HG03039 (cell line): ENCODE data around the gene OR2T3.
"Not testable (repeated sequence)": the region's sequence is repeated elsewhere in the genome, so short reads cannot be mapped to it uniquely, and the experiment has no call there.

Experiments used
- ATAC-seq: cut with Tn5 transposase; IDR thresholded peaks from one replicate; pipeline ENCODE4 v1.9.1; 2021; ENCODE audit warnings: mild to moderate bottlenecking, moderate library complexity; ENCODE audit not compliant: unreplicated experiment

OR2T3 gene, protein sequence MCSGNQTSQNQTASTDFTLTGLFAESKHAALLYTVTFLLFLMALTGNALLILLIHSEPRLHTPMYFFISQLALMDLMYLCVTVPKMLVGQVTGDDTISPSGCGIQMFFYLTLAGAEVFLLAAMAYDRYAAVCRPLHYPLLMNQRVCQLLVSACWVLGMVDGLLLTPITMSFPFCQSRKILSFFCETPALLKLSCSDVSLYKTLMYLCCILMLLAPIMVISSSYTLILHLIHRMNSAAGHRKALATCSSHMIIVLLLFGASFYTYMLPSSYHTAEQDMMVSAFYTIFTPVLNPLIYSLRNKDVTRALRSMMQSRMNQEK

DNA sequence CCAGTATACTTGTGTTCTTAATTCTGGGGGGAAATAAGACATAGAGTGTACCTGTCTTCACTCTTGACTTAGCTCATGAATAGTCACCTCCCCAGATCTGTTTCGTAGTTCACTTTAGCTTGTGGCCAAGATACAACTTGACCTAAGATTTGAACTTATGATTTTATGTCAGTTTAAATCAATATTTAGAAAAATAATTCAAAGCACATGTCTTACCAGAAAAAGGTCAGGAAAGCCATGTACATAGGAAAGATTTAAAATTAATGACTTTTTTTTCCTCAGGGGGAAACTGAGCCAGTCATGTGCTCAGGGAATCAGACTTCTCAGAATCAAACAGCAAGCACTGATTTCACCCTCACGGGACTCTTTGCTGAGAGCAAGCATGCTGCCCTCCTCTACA lies at the start of gene OR2T3:
Gene OR2T3, plus strand, starts transcription at position 301 of the 400 bp plus-strand sequence. Its CDS starts 0 bp downstream, at position 301.
- not testable (repeated sequence) for ATAC-seq

DNA sequence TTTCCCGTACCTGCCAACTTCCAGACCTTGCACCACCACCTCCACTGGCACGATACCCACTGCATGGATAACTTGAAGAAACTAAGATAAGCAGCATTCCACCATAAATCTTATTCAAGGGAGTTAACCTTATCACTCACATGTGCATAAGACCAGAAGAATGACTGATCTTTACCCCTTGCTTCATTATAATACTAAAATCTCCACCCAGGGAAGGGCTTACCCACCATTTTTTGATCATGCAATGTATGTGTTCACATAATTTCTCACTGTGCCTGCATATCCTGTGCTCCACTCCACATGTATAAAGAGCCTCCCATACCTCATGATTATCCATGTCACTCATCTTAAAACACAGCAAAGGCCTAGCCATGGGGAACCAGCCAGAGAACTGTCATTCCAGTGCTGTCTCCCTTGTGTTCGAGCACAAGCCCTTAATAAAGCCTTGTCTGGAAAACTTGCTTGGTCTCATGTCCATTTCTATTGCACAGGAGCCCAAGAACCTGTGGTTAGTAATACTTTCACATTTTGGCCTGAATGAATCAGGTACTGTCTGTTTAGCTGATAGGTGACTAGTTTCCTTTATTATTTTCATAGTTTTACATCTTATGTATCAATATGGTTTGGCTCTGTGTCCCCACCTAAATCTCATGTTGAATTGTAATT lies 45.5 kb upstream of the OR2T3 start:
- peak; percentile 41 for ATAC-seq

DNA sequence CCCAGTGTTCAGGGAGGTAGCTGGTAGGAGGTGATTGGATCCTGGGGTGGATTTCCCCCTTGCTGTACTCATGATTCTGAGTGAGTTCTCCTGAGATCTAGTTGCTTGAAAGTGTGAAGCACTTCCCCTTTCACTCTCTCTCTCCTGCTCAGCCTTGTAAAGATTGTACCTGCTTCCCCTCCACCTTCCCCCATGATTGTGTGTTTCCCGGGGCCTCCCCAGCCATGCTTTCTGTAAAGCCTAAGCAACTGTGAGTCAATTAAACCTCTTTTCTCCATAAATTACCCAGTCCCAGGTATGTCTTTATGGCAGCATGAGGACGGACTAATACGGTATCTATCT lies 45.0 kb upstream of the OR2T3 start:
- ATAC-seq, result peak; percentile 92

- not testable (repeated sequence) for ATAC-seq
Measured at GRCh38 chr1:248431683-248432082, 41.5 kb upstream of the OR2T3 start.

DNA sequence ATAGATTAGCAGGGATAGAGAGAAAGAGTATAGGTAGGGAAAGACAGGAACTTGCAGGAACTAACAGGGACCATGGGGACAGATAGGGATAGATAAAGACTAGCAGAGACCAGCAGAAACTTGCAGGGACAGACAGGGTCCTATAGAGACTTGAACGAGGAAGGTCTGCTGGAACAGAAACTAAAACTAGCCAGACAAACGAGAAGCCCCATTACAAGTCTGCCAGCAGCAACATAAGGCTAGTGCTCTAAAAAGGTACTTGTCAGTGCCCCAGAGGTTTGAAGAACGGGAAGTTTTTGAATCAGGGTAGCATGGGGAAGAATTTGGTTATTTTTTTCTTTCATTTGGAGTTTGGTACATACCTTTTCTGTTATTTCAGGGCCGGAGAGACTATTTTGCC lies 41.0 kb upstream of the OR2T3 start:
- not testable (repeated sequence) for ATAC-seq

- ATAC-seq, result not testable (repeated sequence)
Measured at GRCh38 chr1:248433811-248434415, 39.2 kb upstream of the OR2T3 start.

GRCh38 chr1:248434913-248435312 lies 38.2 kb upstream of the OR2T3 start:
- not testable (repeated sequence) for ATAC-seq

GRCh38 chr1:248436303-248436702 lies 36.8 kb upstream of the OR2T3 start:
- not testable (repeated sequence) for ATAC-seq

DNA sequence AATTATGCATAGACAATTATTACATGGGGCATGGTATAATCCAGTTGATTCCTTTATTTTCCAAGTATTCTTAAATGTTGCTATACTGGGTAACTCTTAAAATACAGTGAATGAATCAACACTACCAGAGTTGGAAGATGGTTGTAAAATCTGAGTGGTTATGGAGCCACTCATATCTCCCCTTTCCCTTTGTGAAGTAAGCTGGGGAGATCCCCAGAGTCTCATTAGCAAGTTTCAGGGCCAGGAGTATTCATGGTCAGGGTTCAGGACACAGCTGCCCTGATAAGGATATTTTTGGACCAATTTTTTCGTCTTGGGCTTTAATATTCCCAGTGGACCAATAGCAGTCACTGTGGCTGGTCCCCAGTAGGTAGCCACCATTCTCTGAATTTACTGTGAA lies 34.5 kb upstream of the OR2T3 start:
- peak; percentile 50 for ATAC-seq

DNA sequence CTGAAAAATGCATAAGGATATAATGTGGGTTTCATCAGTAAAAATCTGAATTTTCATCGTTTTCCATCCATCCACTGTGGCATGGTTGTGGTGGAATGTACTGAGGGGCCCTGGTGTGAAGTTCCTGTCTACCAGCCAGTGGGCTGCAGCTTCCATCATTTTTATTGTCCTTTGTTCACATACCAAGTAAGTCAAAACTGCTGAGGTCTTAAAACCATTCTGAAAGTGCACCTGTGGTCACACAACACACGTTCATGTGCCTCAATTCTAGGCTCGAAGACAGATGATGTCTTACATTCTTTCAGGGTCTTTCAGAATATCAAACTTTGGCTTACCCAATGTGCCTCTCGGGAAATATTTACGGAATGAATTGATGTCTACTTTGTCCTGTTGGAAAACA lies 33.9 kb upstream of the OR2T3 start:
- ATAC-seq, result not testable (repeated sequence)

- not testable (repeated sequence) for ATAC-seq
Measured at GRCh38 chr1:248442500-248443277, 30.5 kb upstream of the OR2T3 start.

DNA sequence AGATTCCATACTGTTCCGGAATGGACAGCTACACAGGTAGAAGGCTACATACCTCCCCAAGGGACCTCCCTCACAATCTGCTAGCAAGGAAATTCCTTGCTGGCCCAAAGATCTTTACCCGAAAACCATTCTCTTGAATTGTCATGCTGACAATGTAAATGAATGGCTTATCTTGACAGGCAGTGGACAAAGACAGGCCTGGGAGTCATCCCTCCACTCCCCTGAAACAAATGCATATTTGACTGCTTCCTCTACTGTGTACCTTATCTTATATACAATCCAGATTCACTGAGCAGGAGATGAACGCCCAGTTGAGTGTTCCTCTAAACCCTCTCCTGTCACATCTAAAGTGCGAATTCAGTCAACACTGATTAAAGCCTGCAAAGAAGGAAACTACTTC lies 28.5 kb upstream of the OR2T3 start:
- ATAC-seq, result not testable (repeated sequence)

DNA sequence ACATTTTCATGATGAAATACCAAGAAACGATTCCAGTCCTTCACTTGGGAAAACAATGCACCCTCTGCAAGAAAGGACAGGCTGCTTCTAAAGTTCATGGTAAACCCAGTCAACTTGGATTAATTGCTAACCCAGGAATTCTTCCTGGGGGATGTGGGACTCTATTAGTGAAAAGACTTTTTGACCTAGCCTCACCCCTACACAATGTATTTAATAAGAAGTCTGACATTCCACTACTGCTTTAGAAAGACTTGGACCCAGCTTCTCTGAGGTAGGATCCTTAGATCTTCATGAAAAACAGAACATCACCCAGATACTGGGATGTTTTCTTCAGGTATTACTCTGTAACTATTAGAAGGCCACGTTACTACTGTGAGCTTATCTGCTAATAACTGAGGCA lies 27.8 kb upstream of the OR2T3 start, which contains the start of gene OR2T2:
Gene OR2T2, plus strand, starts transcription at position 239 of the 400 bp plus-strand sequence. CDS start 7,161 bp downstream, outside the sequence.
- ATAC-seq, result not testable (repeated sequence)

DNA sequence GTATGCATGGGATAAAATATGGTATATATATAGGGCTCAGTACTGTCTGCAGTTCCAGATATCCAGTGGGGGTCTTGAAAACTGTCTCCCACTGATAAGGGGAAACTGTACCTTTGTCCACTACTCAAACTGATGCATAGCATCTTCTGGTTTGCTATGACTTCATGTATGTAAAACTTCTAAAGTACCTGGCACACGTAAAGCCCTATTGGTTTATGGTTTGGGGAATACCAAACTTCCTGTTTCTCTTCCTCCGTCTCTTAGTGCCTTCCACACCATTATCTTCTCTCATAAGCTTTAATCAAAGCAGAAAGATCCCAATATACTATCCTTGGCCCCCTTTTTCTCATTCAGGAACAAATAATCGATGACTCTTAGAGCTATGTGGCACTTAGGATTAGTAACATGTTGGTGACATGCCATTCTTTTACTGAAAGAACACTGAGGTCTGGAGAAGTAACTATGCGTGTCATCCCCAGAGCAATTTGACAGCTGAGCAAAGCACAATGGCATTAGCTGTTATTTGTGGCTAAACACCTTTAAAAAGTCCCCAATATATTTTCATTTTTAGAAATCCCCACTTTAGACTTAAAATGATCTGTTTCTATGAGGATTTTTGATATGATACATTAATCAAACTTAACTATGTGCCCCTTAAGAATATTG lies 24.6 kb upstream of the OR2T3 start:
- peak; percentile 52 for ATAC-seq

- not testable (repeated sequence) for ATAC-seq
Measured at GRCh38 chr1:248449821-248450465, 23.2 kb upstream of the OR2T3 start.

DNA sequence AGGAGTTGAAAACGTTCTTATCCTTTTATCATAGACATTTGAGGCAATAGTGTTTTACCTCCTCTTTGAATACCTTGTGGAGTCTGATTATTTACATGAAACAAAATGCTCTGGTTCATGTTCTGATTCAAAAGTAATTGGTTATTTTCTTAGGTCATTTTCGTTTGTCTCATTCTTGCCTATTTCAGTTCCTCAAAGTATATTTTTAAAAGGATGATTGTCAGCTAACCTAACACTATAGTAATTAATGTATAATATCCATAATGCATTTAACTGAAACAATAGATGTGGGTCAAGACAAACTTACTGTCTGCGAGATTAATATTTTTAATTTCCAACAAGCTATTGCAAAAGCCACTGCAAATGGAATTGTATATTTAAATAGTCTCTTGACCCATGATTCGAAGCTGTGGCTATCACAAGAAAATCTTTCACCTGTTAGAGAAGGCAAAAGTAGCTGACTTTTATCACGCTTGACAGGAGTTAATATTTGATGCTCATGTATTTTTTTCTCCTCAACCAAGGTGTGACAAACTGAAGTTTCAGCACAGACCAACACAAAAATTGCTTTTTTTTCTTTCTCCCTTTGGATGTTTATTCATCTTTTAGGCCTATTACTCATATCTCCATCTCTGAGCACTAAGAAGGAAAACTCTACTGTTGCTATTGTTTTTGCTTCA lies 22.5 kb upstream of the OR2T3 start:
- ATAC-seq, result peak; percentile 50

GRCh38 chr1:248453619-248454018 lies 19.5 kb upstream of the OR2T3 start:
- ATAC-seq, result not testable (repeated sequence)

DNA sequence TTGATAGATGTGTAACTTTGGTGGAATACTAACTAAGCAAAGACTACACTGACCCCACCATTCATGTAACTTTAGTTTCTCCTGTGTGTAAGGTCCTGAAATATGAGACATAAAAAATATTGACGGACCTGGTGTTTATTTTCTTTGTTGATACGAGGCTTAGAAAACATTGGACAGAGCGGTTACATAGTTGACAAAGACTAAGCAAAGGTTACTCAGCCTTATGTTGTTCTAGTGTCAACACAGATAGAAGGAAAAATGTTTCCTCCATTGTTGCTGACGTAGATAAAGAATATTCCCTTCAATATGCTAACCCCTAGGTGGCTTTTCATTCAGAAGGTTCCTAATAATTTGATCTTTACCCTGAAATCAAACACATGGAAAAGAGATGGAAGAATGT lies 18.1 kb upstream of the OR2T3 start:
- ATAC-seq, result not testable (repeated sequence)

DNA sequence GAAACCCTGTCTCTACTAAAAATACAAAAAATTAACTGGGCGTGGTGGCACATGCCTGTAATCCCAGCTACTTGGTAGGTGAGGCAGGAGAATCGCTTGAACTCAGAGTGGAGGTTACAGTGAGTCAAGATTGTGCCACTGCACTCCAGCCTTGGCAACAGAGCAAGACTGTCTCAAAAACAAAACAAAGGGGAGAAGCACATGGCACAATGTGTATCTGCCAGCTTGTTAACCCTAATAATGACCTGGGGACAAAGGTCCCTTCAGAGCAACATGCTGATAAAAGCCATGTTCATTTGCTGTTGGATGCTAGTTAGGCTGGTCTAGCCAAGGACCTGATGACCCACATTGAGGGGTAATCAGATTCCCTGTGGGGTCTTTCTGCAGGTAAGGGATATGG lies 16.5 kb upstream of the OR2T3 start:
- not testable (repeated sequence) for ATAC-seq
